HPDE6-E6E7 (cell line): ENCODE data around the gene RARB.

Source experiments
- DNase-seq: peaks from one replicate; pipeline ENCODE4 v3.0.0; 2011; ENCODE audit warnings: missing footprints; ENCODE audit errors: extremely low spot score

Gene RARB

DNA sequence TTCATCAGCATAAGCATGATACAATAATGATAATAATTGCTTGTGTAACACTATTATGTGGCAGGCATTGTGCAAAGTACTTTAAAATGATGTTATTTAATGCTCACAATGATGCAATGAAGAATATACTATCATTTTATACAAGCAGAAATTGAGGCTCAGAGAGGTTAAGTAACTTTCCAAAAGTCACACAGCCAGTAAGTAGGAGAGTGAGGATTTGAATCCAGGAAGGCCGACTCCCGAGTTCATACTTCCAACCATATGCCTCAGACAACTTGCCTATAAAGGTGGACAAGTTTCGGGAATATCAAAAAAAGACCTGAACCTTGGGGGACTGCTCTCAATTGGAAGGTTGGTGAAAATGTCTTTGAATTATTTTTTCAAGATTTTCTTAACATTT lies 19.9 kb downstream of the RARB start:
- DNase-seq = no peak

DNA sequence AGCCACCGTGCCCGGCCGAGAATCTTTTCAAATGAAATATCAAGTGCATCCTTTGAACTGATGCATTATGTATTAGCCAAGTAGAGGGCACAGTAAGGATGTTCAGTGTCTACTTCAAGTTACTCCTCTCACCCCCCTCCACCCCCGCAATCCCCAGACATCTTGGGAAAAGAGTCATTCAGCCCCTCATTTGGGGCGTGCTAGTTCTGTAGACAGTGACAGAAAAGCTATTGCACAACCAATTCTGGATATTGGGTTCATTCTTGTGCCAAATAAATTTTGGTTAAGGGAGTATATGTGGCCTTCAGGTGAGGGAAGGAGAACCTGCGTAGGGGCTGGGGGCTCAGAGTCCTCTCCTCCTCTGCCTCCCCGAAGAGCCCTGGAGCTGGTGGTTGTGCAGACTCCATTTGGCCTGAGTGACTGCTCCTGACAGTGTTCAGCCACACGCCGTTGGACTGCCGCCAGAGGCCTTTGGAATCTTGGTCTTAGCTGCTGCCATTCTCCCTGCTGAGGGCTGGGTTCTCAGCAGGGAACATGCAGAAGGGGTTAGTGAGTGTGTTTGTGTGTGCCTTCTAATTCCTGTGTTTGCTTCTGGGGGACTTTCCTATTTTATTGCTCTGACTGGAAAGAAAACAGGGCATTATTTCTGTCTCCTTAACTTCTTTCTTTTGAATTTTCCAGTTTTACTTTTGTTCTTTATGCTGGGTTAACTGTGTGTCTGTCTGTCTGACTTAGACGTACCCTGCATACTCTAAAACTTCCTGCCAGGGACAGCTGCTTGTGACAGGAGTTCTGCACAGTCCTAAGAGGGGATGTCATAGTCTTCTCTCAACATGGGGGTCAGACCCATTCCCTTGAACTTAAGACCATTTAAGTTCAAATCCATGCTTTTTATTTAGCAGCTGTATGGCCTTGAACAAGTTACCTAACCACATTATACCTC lies 21.0 kb downstream of the RARB start:
- no peak for DNase-seq

DNA sequence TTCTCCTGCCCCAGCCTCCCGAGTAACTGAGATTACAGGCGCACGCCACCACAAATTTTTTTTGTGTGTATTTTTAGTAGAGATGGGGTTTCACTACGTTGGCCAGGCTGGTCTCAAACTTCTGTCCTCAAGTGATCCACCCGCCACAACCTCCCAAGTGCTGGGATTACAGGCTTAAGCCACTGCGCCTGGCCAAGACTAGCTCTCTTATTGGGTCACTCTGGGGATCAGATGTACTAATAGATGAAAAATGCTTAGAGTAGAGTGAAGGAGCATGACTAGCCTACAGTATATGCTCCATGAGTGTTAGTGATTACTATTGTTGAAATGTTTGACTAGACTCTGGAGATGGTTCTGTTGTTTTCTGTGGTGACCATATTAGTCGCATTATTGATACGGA lies 21.8 kb downstream of the RARB start:
- DNase-seq = no peak

DNA sequence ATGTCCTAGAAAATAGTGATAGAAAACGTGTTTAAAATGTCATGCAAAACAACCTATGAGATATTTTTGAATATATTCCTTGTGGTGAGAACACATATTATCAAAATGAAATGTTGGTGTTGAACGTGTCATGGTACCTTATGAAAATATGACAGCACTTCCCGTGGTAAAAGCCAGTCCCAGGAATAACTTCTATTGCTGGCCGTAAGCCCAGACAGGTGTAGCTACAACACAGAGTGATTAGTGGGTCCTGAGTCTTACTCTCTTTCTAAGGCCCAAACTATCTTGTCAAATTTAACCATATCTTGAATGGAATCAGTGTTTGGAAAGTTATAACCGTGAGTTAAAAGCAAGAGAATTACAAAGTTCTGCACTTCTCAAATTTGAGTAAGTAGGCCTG lies 24.1 kb downstream of the RARB start:
- no peak for DNase-seq

DNA sequence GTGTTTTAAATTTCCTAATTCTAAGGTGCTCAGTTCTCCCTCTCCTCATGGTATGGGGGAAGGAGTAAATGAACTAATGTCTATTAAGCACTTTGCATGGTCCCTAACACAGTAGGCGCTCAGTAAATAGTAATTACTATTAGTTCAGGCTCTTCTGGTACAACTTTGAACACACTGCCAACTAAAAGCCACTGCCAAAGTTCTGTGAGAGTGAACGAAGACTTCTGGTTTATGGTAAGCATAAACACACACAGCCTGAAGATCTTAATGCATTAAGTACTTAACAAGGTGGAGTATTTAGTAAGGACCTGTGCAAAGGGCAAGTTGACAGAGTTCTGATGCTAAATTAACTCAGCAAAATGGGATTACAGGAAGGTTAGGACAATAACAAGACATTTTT lies 24.7 kb downstream of the RARB start:
- DNase-seq = no peak

DNA sequence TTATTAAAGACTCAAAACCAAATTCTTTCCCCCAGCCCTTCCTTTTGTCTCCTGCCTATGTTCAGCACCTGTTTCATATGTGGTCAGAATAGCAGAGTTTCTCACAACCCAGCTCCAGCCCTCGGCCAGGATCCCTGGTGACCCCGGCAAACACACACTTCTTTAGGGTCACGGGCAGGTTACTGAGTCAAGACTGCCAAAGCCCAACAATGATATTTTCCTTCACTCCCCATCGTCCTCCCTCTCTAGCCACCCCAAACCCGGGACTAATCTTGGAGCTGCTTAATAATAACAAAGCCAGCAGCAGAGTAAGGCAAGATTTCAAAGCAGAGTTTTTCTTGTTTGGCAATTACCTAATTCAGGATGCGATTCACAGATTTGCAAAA lies 25.5 kb downstream of the RARB start:
- no peak for DNase-seq

DNA sequence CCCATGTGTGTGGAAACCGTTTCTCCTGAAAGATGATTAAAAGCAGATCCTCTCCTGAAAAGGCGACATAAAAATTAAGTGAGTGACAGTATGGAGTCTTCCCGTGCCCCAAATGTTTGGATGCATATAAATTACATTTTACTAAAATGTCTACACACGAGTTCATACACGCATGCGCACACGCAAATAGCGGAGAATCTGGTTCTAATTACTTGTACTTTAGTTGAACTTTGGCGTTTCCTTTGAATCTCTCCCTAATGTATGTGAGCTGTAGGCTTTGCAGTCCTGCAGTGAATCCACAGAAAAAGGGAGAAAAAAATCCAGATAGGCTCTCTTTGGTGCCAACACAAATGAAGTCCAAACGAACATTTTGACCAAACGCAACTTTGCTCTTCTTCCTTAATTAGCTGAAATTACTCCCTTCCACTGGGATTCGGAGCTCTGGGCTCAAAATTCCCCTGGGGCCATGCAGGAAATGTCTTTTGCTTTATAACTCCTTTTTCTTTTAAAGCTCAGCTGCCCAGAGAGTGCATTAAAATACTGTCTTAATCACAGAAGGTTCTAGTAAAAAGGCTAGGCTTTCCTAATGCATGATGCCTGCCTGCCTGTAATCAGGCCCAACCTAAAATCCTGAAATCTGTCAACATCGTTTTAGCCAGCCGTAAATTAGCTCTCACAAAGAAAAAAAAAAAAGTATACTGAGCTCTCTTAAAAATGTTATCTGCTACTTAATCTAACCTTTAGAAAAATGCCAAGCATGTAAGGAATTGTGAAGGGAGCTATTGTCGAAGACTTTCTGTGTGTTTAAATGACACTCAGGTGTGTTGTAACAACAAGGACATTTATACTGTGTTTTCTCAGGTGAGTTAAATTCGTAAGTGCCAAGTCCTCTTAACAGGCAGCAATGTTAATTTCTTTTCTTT lies 26.2 kb downstream of the RARB start:
- no peak for DNase-seq

DNA sequence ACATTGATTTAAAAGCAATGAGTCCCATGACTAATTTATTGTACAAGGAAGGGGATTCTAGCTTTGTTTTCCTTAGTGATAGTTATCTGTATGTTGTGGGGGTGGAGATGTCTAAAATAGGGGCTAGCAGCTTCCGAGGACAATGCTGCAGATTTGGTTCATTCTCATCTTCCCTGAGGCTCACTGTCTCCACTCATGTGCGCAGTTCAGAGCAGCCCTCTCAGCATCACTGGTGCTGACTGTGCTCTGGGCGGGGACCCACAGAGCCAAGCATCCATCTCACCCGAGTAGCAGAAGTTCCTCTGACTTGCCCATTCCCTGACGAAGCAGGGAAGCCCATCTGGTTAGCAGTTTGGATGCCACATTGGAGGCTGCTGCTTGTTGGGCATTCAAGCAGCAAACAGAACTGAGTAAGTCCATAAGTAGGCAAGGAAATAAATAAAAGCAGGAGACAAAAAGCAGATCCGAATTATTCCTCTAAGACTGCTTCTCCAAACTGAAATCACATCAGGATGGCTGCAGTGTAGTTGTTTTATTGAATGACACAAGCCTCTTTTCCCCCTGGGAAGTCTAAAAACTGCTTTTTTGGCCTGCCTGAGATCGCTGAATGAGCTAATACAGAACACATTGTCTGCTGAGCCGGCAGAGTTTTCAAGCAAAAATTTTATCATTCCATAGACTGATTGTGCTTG lies 27.5 kb downstream of the RARB start:
- no peak for DNase-seq

DNA sequence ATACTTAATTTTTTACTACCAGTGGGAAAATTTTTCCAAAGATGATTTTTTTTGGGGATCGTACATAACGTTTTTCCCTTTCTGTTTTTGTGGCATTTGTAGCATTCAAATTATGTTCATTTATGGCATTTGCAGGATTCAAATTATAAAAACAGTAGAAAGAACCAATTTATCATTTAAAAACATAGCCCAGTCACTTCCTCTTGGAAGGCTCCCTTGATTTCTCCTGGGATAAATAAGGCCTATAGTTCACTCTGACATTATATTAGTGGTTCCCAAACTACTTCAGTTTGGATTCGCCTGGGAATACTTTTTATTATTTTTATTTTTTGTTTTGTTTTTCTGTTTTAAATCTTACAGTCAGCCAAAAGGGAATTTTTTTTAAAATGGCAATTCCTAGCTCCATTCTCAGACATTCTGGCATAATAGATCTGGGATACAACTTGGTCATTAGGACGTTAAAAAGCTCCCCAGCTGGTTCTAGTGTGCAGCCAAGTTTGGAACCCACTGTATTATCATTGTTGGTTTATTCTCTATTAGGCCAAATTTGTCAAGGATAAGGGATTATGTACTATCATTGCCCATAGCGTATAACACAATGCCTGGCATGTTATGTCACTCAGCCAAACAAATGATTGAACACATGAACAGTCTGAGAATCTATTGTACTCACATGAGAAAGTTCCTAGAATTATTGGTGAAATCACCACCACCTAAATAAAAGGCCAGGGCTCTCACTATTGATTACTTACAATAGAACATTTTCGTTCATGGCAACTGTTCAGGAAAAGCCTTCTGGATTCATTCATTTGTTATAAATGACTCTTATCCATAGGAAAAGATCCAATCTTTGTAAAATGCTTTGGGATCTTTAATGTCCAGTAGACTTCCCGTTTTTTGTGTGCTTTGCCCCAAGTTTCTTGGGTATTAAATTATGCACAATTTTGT lies 28.9 kb downstream of the RARB start:
- no peak for DNase-seq

DNA sequence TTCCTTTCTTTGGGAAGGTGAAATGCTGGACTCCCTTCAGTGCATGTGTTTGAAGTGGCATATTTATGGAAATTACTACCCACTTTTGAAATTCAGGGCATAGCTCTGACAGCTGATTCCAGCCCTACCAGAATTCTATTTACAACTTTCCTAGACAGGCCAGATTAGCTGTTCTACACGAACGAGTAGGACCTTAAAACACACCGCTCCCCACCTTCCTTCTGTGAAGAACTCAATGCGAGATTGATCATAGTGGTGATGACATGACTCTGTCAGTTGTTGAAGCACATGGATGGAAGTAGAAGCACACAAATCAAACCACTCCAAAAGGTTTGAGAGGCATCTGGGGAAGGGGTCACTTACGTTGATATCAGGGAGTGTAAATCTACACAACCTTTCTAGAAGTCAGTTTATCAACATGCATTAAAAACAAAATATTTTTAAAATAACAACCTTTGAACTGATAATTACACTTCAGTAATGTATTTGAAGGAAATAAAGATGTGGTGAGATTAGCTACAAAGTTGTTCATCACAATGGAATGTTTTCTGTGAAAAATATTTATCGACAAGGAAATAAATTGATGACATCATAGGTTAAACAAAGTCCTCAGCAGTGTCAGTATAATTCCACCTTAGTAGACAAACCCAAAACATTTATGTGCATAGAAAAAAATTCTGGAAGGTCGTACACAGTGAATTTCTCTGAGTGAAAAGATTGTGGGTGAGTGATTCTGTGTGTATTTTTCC lies 29.8 kb downstream of the RARB start:
- DNase-seq = peak; percentile 0

DNA sequence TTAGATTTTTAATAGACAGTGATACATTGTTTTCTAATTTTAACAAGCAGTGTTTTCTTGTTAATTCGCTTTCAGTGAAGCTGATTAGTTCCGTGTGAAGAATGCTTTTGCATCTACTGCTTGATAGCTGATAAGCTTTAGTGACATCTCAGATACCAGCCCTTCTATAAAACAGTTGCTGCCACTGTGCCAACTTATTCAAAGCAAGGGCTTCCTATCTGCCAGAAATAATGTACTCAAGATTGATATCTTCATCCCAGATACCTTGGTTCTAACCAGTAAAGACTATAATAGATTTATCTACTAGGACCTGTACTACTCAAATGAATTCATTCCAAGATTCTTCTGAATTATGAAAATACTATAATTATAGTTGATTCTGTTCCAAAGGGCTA lies 30.4 kb downstream of the RARB start:
- DNase-seq = no peak

DNA sequence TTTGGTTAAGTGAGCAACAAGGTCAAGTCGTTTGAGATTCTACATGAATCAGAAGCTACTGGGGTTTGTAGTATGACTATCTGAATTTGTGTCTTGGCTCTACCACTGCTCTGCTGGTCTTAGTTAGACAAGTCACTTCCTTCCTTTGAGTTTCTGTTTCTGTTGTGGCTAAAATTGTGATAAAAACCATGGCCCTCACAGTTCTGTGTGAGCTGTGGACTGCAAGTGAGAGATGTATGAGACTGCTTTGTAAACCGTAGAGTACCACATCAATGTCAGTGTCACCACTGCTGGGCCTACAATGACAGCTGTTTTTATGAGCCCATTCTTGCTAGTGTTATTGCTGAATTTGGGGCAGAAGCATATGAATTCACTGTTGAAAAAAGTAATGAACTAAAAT lies 32.7 kb downstream of the RARB start:
- DNase-seq = no peak

DNA sequence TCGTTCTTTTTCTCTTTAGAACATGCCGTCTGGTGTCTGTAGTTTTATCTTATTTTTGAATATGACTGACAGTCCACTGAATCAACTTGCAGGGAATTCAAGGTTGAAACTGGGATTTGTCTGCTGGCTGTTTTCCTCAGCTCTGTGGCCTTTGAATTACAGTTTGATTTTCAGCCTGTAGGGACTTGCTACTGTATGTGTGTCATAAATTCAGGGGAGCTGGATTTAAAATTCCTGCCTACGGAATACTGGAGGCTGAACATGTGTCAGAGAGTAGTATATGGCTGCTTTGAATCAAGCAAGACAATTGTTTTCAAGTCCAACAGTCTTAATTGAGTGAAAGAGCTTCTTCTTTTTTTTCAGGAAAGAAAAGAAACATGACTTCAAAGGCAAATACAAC lies 33.9 kb downstream of the RARB start:
- DNase-seq = no peak

DNA sequence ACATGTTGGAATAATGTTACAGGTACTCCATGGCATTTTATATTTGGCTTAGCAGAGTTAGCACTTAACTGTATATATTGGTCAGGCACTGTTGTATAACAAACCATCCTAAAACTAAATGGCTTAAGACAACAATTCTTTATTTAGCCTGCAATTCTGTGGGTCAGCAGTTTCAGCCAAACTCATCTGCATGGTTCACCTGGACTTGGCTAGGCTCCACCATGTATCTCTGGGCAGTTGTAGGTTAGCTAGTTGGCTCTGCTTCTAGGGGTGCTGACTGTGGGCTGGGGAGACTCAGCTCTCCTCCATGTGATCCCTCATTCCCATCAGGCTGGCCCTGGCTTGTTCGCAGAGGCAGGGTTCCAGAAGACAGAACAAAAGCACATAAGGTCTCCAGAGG lies 34.4 kb downstream of the RARB start:
- no peak for DNase-seq

DNA sequence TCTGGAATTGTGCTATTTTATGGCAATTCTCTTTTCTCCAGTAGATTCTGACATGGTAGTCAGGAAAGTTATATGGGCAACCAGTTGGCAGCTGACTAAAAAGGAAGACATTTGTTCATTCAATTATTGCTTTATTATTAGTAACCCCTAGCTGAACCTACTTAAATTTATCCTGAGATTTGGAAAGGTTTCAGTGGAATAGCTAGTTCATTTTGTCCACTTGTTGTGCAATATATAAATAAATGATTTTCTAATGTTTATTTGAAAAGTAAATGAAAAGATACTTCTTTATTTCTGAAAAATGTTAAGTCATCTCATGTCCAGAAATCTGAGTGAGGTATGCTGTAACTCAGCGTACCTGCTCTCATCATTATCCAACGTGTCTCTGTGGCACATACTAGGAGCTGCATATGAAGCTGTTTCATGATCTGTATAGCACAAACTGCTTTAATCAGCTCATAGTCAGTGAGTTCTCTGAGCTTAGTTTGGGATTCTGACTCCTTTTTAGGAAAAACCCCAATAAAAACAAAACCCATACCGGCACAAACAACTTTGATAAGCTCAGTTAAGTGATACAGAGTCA lies 35.9 kb downstream of the RARB start:
- DNase-seq = no peak

DNA sequence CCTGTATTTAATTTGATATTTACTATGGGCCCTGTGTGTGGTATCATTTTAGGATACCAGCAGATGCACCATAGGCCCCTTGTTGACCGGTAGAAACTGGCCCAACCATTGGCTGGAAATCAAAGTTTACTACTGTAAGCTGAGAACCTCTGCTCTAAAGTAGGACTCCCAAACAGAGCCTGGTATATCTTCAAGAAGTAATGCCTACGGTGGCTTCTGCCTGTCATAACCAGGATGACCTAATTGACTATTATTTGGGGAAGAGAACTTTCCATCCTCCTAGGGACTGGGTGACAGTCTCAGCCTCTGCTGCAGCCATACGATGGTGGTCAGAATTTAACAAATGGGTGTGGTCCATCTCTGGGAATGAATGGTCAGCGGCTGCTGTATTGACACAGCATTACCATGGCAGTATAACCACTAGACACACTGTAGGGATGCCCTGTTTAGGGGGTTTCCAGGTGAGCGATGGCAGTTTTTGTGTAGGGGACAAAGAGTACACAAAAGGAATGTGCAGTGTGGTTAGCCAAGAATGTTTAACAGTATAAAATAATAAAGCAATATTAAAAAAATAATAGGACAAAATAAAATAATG lies 37.3 kb downstream of the RARB start:
- DNase-seq = no peak

DNA sequence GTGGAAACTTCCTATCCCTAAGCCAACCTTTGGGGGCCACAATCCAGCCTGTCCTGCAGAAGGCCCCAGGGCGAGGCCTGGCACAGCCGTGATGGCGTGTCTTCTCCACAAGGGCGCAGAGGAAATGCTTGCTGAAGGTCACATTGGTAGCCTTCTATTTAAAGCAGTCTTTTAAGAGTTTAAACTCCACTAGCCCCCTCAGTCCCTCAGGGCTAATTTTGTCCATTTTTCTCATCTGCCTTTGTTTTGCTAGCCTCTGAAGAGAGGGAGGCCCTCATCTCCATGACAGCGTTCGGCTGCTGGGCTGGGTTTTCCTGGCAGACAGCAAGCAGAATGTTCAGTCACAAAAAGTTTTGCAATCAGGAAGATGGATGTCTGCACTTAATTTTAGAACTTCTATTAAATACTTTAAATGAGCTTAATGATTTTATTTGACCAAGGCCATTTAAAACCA lies 40.8 kb downstream of the RARB start:
- no peak for DNase-seq

DNA sequence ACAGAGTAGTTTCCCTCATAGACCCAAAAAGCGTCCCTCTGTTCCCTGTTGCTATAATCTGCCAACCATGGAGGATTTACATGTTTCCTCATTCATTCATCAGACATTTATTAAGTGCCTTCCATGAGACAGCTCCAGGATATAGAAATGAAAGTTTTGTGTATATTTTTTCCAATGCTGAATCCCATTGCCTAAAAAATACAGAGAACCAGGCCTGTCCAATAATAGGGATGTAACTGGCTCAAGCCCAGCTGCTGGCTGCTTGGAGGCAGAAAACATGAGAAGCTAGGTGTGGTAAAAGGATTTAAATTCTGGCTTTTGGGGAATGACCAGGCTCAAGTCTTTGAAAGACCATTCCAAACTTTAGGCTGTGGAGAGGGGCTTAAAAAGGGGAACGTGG lies 41.5 kb downstream of the RARB start:
- DNase-seq = no peak

DNA sequence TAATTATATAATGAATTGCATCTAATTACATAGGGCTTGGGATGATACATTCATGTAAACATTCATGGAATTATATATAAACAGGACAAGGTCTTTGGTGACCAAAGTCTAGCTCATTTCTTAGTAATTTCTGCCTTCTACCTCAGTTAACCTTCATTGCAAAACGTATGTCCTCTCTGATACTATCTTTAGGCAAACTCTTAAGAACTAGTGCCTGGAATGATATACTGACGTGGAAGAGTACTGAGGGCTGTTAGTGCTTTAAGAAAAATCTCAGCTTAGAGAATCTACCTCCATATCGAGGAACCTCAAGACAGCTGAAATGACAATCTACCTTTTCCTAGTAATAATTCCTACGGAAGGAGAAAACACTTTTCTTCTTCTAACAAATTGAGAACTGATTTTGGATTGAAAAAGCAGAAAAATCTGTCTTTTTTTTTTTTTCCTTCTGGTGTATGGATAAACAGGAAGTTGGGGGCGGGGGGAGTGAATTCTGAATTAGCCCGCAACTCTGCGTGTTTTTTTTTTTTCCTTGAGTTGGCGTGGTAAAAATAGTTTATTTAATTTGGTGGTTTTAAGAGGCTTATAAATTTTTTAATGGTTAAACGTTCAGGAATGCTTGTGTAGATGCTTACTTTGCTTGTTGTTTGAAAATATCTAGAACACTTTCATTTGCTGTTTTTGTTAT lies 43.2 kb downstream of the RARB start:
- no peak for DNase-seq
